ENCODE results near the gene SIM1.

- TF ChIP-seq CTCF (IDR thresholded peaks at IDR 0.05; ENCODE audit: low read length) (no peak), EZH2 (IDR thresholded peaks at IDR 0.05; ENCODE audit: borderline replicate concordance, low read length) (no peak)
Observed at GRCh38 chr6:100427452-100427851, 37.3 kb downstream of the SIM1 start.

Measured in OCI-LY1 (cell line).